T-helper 1 cell (primary cell): ENCODE measurements around the gene FNBP1L.
"Not testable (repeated sequence)": the region's sequence is repeated elsewhere in the genome, so short reads cannot be mapped to it uniquely, and the experiment has no call there.

ENCODE experiments used
- DNase-seq, 5 donors: peaks; one replicate each; pipeline ENCODE4 v3.0.0-alpha.2; 2012 to 2020

FNBP1L gene

DNA sequence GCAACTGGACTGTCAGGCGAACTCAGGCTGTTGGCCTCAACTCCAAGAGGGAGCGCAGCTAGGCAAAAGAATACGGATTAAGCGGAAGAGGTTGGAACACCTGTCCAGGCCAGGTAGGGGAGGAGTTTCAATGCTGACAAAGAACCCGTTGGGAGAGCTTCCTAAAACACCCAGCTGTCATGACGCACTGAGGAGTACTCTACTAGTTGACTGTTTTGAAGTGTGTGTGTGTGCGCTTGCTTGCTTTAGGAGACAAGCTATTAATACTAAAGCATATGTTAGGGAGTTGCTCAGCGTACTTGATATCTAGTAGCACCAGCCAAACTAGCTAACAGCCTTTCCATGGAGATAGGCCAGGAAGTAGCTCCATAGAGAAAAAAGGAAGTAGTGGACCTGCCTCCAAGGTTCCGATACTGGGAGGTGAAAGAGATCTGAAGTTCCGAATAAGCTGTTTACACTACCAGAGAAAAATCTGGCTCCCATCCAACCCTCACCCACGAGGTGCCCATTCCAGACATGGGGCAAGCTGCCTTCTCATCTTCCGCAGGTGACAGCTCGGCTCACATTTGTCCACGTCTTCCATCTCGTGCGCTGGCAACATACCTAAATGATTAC is 974 bp upstream of the FNBP1L start:
- no peak for DNase-seq

DNA sequence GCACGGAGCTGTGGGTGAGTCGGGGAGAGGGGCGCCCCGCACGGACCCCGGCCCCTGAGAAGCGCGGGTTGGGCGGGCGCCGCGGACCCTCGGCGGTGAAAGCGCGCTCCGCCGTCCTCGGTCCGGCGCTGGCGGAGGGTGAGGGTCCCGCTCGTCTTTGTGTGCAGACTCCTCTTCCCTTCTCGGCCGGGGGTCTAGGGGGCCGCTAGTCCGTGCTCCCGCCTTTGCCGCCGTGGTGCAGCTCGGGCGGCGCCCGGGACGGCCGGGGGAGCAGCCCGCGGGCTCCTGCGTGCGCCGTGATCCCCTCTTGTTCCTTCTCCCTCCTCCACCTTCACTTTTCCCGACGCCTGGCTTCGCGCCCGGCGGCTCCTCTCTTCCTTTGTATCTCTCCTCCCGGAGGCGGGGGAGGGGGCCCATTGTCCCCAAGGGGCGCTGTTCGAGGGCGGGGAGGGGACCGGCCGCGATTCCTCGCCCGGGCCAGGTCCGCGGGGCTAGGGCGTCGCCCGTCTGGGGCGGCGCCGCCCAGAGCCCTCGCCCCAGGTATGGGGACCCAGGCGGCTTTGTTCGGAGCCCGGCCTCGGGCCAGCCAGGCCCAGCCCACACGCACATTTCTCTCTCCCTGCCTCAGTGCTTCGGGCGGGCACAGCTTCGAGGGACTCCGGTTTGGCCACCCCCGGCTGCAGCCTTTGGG is 519 bp downstream of the FNBP1L start:
- DNase-seq: no peak

DNA sequence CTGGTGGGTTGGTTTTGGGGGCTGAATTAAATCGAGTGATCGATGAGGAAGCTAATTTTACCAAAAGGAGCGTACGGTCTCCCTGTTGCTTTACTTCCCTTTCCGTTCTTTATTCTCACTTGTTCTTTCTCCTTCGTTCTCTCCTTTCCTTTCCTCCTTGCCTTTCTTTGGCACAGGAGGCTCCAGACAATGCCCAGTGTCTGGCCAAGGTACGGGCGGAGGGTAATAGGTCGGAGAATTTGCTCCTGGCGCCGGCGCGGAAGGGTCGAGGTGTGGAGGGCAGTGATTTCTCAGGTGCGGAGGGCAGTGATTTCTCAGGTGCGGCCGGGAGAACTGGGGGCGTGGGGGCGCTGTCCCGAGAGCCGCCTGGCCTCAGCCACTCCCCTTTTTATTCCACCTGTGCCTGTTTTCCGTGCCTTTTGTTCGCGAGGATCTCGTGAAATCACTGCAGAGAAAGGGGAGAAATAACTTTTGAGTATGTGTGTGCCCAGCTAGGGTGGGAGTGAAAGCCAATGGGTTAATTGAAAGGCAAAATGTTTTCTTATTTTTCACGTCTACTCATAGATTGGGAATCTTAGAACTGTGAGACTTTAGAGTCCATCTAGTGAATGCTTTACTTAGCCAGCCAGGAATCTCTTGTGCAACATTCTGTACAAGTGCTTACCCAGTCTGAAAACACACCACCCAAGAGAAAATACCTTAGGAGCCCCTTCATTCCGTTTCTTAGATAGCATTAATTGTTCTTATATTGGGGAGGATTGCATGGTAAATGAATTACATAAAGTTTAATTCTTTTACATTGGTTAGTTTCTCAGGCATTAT is 1.3 kb downstream of the FNBP1L start:
- no peak for DNase-seq

DNA sequence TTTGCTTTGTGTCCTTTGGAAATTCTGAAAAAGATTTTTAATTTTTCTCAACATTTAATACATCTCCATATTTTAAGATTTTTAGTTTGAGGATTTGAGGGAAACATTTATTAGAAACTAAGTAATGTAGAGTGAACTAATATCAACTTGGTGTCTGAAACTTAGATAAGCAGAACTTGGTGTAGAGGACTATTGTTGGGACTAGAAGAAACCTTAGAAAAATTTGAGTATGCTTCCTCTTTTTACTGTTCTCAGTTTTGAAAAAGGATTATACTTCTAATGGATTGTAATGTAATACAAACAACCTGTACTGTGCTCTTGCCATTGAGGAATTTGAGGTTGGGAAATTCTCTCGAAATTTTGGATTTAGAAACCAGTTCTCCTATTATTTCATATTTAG is 2.4 kb downstream of the FNBP1L start:
- DNase-seq: no peak

DNA sequence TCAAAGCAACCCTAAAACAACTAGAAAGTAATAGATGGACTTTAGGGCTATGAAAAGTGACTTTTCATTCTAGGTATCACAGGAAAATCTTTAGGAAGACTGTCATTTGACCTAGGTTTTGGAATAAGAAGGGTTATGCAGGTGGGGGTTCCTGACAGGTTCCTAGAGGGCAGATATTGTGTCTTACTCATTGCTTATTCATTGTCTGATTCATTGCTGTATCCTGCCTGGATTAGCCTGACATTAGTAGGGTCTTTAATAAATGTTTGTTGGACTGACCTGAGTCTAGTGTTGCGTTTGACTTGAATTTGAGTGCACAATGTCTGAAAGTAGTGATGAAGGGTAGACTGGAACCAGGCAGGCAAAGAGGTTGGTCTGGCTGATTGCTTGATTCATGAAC is 6.0 kb downstream of the FNBP1L start:
- DNase-seq: no peak

DNA sequence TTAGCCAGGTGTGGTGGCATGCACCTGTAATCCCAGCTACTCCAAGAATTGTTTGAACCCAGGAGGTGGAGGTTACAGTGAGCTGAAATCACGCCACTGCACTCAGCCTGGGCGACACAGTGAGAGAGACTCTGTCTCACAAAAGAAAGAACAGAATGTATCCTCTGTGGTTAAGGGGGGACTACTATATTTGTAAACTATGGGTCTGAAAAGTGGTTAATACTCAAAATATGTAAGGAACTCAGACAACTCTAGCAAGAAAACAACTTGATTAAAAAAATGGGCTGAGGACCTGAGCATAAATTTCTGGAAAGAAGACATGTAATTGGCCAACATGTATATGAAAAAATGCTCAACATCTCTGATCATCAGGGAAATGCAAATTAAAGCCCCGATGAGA is 11.2 kb downstream of the FNBP1L start:
- DNase-seq: no peak

DNA sequence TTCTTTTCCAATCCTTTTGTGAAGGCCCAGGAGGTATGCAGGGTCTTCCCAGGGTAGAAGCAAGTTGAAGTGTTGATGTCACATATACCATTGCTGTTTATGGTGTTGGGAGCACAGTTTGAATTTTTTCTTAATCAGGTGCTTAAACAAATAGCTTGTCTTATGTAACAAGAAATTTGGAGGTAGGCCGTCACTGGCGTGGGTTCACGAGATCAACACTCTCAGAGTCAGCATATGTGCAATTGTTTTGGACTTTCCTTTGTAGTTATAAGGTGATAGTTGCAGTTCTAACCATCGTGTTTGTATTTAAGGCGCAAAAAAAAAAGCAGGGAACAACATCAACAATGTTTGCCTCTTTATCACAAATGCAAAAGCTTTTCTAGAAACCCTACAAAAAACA is 13.3 kb downstream of the FNBP1L start:
- no peak for DNase-seq

DNA sequence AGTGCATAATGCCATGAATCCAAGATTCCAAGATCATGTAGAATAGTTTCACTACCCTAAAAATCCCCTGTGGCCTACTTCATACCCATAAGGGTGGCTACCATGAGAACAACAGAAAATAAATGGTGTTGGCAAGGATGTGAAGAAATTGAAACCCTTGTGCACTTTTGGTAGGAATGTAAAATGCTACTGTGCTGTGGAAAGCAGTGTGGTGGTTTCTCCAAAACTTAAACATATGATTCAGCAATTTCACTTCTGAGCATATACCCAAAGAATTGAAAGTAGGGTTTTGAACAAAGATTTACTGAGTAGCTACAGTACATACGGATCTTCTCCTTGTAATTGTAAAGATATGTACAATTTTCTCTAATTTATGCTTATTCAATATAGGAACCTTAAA is 16.0 kb downstream of the FNBP1L start:
- no peak for DNase-seq

DNA sequence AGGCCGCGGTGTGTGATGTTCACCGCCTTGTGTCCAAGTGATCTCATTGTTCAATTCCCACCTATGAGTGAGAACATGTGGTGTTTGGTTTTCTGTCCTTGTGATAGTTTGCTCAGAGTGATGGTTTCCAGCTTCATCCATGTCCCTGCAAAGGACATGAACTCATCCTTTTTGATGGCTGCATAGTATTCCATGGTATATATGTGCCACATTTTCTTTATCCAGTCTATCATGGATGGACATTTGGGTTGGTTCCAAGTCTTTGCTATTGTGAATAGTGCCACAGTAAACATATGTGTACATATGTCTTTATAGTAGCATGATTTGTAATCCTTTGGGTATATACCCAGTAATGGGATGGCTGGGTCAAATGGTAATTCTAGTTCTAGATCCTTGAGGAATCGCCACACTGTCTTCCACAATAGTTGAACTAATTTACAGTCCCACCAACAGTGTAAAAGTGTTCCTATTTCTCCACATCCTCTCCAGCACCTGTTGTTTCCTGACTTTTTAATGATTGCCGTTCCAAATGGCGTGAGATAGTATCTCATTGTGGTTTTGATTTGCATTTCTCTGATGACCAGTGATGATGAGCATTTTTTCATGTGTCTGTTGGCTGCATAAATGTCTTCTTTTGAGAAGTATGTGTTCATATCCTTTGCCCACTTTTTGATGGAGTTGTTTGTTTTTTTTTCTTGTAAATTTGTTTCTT is 17.6 kb downstream of the FNBP1L start:
- not testable (repeated sequence) for DNase-seq

DNA sequence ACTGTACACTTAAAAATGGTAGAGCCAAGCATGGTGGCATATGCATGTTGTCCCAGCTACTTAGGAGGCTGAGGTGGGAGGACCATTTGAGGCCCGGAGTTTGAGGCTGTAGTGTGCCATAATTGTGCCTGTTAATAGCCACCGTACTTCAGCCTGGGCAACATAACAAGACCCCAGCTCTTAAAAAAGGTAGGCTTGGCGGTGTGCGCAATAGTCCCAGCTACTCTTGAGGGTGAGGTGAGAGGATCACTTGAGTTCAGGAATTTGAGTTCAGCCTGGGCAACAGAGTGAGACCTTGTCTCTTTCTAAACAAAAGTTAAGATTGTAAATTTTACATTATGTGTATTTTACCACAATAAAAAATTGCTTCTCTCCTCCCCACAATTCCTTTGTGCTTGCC is 19.7 kb downstream of the FNBP1L start:
- no peak for DNase-seq

DNA sequence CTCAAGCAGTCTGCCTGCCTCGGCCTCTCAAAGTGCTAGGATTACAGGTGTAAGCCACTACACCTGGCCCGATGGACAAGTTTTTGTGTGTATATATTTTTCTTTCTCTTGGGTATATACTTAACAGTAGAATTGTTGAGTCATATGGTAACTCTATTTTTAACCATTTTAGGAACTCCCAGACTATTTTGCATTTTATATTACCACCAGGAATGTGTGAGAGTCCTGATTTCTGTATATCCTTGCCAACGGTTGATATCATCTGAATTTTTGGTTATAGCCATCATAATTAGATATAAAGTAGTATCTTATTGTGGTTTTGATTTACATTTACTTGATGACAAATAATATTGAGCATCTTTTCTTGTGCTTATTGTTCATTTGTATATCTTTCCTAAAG is 20.7 kb downstream of the FNBP1L start:
- DNase-seq: no peak

DNA sequence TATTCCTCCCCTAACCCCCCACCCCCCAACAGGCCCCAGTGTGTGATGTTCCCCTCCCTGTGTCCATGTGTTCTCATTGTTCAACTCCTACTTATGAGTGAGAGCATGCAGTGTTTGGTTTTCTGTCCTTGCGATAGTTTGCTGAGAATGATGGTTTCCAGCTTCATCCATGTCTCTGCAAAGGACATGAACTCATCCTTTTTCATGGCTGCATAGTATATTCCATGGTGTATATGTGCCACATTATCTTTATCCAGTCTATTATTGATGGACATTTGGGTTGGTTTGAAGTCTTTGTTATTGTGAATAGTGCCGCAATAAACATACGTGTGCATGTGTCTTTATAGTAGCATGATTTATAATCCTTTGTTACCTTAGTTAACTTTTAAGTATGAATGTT is 21.3 kb downstream of the FNBP1L start:
- not testable (repeated sequence) for DNase-seq

DNA sequence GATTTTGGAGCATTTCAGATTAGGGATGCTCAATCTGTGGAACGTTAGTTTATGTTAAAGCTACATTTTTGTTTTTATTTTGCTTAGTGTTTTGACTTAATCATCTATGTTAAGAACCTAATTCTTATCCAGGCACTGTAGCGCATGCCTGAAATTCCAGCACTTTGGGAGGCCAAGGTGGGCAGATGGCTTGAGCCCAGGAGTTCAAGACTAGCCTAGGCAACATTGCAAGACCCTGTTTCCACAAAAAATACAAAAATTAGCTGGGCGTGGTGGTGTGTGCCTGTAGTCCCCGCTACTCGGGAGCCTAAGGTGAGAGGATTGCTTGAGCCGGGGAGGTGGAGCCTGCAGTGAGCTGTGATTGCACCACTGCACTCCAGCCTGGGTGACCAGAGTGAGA is 23.4 kb downstream of the FNBP1L start:
- DNase-seq: no peak

DNA sequence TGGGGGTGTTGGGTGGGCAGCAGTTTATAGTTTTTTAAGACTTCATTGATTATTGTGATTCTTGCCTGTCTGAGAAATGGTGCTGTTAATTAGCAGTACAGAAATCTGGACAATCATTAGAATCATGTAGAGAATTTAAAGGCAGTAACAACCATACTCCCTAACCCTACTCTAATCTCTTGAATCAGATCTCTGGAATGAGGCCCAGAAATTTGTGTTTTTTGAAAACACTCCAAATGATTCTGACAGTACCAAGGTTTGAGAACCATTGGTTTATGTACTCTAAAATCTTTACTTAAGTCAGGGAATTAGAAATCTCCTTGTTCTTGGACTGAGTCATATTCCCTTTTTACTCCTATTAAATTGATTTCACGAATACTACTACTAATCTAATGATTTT is 24.0 kb downstream of the FNBP1L start:
- no peak for DNase-seq

DNA sequence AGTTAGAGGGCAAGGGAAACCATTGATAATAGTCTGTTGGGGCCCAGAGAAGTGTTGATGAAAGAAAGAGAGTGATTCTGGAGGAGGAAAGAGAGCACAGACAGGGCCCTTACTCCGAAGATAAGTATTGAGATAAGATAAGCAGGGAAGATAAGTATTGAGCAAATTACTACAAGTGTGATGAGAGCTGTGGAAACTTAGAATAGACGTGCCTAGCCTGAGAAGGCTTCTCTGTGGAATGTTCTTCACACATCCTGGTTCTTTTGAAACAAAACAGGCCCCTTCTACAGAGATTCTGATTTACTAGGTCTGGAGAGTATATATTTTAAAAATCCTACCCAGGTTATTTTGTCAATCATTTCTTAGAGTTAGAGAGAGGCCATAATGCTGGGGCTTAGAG is 26.4 kb downstream of the FNBP1L start:
- DNase-seq: no peak

DNA sequence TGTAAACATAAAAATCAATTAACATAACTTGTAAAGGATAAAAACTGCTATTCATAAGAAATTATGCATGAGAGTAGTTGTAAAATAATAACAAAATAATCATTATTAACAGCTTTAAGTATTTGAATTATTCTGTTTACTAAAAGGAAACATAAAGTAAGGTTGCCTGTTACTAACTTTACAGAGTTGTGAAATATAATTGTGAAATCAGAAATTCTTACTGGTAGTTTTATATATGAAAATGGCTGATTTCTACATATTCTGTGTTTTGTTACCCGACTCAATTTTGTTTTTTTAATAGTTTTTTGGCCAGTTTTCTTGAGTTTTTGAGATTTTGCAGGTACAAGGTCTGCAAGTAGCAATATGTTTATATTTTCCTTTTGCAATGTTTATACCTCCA is 27.8 kb downstream of the FNBP1L start:
- DNase-seq: no peak

DNA sequence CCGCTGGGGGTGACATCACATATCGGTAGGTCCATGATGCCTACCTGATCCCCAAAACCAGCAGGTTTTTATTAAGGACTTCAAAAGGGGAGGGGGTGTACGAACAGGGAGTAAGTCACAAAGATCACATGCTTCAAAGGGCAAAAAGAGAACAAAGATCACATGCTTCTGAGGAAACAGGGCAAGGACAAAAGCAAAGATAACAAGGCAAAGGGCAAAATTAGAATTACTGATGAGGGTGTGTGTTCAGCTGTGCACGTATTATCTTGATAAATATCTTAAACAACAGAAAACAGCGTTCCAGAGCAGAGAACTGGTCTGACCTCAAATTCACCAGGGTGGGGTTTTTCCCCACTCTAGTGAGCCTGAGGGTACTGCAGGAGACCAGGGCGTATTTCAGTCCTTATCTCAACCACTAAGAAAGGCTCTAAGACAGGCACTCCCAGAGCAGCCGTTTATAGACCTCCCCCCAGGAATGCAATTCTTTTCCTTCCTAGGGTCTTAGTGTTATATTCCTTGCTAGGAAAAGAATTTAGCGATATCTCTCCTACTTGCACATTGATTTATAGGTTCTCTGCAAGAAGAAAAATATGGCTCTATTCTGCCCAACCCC is 31.3 kb downstream of the FNBP1L start:
- DNase-seq: not testable (repeated sequence)

DNA sequence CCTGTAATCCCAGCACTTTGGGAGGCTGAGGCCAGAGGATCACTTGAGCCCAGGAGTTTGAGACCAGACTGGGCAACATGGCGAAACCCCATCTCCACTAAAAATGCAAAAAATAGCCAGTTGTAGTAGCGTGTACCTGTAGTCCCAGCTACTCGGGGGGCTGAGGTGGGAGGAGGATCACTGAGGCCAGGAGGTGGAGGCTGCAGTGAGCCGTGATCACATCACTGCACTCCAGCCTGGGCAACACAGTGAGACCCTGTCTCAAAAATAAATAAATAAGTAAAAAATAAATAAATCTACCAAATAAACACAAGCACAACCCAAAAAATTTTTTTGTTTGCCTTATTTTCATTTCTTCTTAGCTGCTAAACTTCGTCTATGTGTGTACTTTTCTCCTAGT is 34.0 kb downstream of the FNBP1L start:
- not testable (repeated sequence) for DNase-seq

DNA sequence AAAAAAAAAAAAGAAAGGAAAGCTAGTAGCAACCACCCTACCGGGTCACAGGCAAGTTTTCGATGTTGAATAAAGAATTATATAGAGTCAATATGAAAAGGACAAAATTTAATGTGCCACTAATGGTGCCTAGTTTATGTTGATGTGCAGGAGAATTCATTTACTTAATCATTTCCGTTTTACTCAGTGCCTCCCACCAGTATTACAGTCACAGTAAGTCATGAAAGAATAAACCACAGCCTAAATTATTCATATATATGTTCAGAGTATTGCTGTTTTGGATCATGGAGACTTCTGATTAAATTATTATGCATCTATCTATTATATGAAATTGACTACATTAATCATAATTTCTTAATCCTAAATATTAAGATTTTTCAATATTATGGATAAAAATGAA is 35.3 kb downstream of the FNBP1L start:
- no peak for DNase-seq

DNA sequence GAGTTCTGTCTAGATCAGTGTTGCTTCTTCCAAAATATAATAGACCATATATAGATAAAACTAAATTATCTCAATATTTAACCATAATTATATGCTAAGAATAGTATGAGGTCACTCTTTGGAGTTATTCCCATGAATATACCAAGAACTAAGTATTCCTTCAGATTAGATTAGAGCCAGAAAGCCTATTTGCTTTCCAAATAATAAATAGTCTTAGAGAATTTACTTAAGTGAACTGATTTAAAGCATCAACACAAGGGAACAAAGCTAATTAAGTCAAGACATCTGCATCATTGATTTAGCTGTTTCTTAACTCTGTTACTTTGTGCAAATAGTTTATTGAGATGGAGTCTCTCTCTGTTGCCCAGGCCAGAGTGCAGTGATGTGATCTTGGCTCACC is 35.7 kb downstream of the FNBP1L start:
- no peak for DNase-seq

DNA sequence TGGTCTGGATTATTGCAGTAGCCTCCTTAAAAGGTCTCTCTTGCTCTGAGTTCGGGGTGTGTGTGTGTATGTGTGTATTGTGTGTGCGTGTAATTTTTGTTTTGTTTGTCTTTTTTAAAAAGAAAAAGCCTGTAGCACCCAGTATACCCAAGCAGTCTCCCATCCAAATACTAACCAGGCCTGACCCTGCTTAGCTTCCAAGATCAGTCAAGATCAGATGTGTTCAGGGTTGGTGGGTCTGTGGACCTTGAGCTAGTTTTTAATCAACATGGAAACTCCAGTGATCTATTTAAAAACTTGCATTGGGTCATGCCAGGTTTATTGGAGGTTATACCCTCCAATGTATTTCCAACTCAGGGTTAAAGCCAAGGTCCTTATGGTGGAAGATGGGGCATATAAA is 40.3 kb downstream of the FNBP1L start:
- DNase-seq: no peak

DNA sequence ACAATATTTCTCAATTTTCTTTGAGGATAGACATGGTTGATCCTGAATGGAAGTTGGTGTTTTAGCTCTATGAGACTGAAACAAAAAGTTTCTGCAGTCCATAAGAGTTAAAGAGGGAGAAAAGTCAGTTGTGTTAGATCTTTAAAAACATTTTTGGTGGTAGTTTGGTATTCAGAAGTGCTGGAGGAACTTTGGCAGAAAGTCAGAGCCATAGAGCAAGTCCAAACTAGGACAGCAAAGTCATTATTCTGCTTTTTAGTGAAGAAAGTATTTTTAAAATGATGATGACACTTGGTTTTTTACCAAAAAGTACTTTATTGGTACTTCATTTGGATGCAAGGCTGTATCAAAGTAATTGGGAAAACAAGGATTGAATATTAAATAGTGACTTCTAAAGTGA is 41.8 kb downstream of the FNBP1L start:
- DNase-seq: no peak

DNA sequence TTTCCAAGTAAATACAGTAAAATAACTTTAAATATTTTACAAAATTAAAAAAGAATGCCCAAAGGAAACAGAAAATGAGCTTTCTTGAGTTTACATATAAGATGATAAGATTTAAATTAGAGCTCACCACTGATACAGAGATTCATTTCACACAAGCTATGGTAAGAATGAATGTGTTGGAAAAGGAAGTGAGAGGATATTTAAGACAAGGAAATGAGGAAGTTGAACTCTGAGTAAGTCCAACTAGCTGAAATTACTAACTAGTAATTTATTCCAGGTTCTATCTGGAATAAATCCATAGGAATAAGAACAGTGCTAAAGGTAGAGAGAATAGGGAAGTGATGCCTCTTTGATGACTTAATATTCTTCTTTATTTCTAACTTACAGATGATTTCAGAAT is 42.4 kb downstream of the FNBP1L start:
- DNase-seq: no peak
